ENCODE results near the gene PIGZ.

GRCh38 chr3:196936288-196936687 lies 32.3 kb downstream of the PIGZ start:
- TF ChIP-seq CTCF (IDR thresholded peaks at IDR 0.05) (no peak), EZH2phosphoT487 (IDR thresholded peaks at IDR 0.05) (no peak), EZH2 (IDR thresholded peaks at IDR 0.05) (no peak)
